ENCODE measurements around the gene PLEKHB2.
A peak's percentile ranks its signal among the peaks of the same experiment; 100 is the strongest.

Gene PLEKHB2

DNA sequence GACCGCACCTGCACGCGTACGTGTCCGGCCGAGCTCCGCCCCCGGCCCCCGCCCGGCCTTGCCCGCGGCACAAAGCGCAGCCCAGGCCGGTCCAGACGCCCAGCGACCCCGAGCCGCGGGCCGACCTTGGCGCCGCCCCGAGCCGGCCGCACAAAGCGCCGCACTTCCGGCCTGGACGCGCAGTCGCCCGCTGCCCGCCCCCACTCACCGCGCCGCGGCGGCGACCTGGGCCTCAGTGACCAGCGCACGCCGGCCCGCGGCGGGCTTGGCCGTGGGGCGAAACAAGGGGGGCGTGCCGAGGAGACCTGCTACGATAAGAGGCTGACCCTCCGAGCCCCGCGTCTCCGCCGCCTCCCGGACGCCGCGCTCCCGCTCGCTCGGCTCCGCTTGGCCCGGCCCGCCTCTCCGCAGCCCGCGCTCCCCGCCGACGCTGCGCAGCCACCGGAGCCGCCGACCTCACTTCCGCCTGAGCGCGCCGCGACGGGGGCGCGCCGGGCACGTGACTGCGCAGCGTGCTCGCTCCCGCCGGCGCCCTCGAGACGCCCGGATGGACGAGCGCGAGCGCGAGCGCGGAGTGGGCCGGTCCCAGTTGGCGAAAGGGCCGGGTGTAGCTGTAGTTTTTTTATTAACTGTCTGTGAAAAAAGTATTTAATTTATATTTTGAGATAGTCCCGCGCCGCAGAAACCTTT lies 12.0 kb upstream of the PLEKHB2 start, which contains the start of gene FAM168B:
TSS of gene FAM168B (minus strand) at position 455 of the 690 bp plus-strand sequence. CDS start 10,814 bp downstream, outside the sequence.
- H3K27ac ChIP-seq = peak within 1 kb of the TSS; percentile 98
- TF ChIP-seq, protein P1, sequence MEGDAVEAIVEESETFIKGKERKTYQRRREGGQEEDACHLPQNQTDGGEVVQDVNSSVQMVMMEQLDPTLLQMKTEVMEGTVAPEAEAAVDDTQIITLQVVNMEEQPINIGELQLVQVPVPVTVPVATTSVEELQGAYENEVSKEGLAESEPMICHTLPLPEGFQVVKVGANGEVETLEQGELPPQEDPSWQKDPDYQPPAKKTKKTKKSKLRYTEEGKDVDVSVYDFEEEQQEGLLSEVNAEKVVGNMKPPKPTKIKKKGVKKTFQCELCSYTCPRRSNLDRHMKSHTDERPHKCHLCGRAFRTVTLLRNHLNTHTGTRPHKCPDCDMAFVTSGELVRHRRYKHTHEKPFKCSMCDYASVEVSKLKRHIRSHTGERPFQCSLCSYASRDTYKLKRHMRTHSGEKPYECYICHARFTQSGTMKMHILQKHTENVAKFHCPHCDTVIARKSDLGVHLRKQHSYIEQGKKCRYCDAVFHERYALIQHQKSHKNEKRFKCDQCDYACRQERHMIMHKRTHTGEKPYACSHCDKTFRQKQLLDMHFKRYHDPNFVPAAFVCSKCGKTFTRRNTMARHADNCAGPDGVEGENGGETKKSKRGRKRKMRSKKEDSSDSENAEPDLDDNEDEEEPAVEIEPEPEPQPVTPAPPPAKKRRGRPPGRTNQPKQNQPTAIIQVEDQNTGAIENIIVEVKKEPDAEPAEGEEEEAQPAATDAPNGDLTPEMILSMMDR (IDR thresholded peaks at IDR 0.05; ENCODE audit: low read depth, low read length) = no peak
- H3K9me3 ChIP-seq (ENCODE audit: severe bottlenecking) = no peaks in the 10 kb centered on the region
- H3K4me3 ChIP-seq (ENCODE audit: low read depth, low read length) = peak within 1 kb of the TSS; percentile 97
- DNase-seq = peak; percentile 83
- H3K36me3 ChIP-seq = peaks cover 26% of the 10 kb centered on the region
- H3K27me3 ChIP-seq (ENCODE audit: insufficient read depth, low read depth, severe bottlenecking) = no peaks in the 10 kb centered on the region

DNA sequence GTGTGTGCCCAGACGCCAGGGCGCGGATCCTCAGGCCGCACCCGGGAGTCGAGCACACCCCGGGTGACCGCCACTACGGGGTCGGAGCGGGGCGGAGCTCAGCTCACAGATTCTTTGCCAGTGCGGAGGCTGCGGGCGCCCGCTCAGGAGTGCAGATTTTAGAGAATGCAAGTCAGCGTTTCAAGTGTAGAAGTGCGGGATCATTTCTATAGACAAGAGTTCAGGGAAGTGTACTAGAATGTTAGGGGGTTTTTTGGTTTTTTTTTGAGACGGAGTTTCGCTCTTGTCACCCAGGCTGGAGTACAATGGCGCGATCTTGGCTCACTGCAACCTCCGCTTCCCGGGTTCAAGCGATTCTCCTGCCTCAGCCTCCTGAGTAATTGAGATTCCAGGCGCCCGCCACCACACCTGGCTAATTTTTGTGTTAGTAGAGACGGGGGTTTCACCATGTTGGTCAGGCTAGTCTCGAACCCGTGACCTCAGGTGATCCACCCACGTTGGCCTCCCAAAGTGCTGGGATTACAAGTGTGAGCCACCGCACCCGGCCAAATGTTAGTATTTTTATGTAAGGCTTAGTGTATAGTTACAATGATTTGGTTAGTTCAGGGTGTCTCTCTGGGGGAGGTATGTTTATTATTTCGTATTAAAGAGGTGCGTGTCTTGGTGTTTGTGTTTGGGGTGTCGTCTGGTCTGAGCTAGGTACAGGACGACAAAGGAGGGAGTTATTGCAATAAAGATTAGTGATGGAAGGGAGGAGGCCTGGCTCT lies 11.3 kb upstream of the PLEKHB2 start:
- Histone ChIP-seq H3K4me3 (ENCODE audit: low read depth, low read length) (peak overlapping the region; percentile 97), H3K9me3 (ENCODE audit: severe bottlenecking) (no peaks in the 10 kb centered on the region), H3K27ac (peak overlapping the region; percentile 98), H3K27me3 (ENCODE audit: insufficient read depth, low read depth, severe bottlenecking) (no peaks in the 10 kb centered on the region), H3K36me3 (peaks cover 19% of the 10 kb centered on the region)
- DNase-seq = peak; percentile 14
- TF ChIP-seq, protein P1 (IDR thresholded peaks at IDR 0.05; ENCODE audit: low read depth, low read length) = no peak

DNA sequence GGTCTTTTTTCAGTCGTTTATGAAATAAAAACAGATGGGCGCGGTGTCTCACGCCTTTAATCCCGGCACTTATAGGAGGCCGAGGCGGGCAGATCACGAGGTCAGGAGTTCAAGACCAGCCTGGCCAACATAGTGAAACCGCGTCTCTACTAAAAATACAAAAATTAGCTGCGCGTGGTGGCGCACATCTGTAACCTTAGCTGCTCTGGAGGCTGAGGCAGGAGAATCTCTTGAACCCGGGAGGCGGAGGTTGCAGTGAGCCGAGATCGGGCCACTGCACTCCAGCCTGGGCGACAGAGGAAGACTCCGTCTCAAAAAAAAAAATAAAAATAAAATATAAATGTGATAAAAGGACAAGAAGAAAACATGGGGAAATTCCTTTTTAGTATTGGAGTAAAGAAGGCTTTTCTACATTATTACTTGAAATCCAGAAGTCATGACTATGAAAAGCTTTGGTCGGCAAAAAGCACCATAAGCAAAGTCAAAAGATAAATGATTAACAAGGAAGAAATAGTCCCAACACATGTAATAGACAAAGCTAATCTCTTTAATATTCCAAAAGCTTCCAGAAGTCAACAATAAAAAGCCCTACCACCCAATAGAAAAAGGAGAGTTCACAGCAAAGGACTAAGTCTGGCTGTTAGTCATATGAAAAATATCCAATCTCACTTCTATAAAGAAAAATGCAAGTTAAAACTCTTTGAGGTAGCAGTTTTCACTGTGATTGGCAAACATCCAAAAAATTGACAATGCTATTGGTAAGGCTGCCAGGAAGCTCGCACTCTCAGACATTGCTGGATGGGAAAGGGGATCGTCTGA lies 10.5 kb upstream of the PLEKHB2 start:
- H3K36me3 ChIP-seq = peaks cover 14% of the 10 kb centered on the region
- no peaks in the 10 kb centered on the region for H3K9me3 ChIP-seq (ENCODE audit: severe bottlenecking)
- TF ChIP-seq, protein P1 (IDR thresholded peaks at IDR 0.05; ENCODE audit: low read depth, low read length) = no peak
- no peak overlapping the region for H3K27ac ChIP-seq
- no peak for DNase-seq
- H3K27me3 ChIP-seq (ENCODE audit: insufficient read depth, low read depth, severe bottlenecking) = no peaks in the 10 kb centered on the region
- peak overlapping the region; percentile 97; the same call in 1 of the 2 replicates for H3K4me3 ChIP-seq (ENCODE audit: low read depth, low read length)

DNA sequence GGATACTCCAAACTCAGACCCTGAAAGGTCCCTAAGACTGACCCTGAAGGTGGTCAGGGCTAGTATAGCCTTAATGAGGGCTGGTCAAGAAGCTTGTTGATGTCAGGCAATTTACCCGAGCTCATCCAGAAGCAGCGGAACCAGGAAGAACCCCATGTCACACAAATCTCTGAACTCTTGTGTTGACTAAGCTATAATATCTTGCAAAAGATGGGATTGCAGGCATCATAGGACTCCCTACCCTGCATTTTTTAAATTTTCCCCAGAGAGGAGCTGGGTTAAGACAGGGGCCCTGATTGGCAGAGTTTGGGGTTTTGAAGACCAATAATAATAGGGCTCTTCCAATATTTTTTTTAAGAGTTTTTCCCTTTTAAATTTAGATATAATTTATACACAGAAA lies 2.0 kb upstream of the PLEKHB2 start:
- H3K27me3 ChIP-seq (ENCODE audit: insufficient read depth, low read depth, severe bottlenecking) = no peaks in the 10 kb centered on the region
- H3K27ac ChIP-seq = no peak overlapping the region
- TF ChIP-seq, protein P1 (IDR thresholded peaks at IDR 0.05; ENCODE audit: low read depth, low read length) = no peak
- no peaks in the 10 kb centered on the region for H3K9me3 ChIP-seq (ENCODE audit: severe bottlenecking)
- H3K4me3 ChIP-seq (ENCODE audit: low read depth, low read length) = no peak overlapping the region
- 0 out of 2 replicates have a peak, but pooled peaks cover 2% of the 10 kb centered on the region for H3K36me3 ChIP-seq
- no peak for DNase-seq

DNA sequence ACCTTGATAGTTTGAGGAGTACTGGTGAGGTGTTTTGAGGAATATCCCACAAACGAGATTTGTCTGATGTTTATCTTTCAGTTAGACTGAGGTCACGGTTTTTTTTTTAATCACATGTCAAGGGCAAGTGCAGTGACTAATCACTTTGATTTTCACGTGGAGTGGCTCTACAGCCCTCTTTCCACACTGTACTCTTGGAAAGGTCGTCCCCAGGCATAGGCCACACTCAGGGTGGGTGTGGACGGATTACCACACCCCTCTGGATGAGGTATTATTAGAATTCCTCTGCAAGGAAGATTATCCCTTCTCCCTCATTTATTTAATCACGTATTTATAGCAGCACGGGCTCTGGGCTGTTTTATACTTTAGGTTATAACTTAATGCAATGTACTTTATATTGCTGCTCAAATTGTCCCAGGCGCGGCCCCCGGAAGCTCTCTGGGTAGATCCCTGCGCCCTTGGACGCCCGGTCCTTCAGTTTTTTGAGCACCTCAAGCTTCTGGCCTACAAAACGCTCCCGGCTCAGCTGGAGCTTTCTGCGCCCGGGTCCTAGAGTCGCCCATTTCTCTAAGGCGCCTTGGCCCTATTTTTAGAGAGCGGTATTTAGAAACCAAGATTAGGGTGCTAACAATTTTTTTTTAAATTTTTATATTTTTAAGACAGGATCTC lies 515 bp upstream of the PLEKHB2 start:
- TF ChIP-seq, protein P1 (IDR thresholded peaks at IDR 0.05; ENCODE audit: low read depth, low read length) = no peak
- H3K27me3 ChIP-seq (ENCODE audit: insufficient read depth, low read depth, severe bottlenecking) = no peaks in the 10 kb centered on the region
- peak; percentile 75 for DNase-seq

More for the DNA sequence above, 515 bp upstream of the PLEKHB2 start:
- Histone ChIP-seq H3K36me3 (peaks cover 5% of the 10 kb centered on the region), H3K4me3 (ENCODE audit: low read depth, low read length) (peak overlapping the region; percentile 68), H3K9me3 (ENCODE audit: severe bottlenecking) (no peaks in the 10 kb centered on the region), H3K27ac (peak overlapping the region; percentile 84)

Data from WERI-Rb-1 (cell line).